ENCODE data around the gene PPP2R5E. TPM values are rescaled to one million over a fixed set of nuclear protein-coding genes. Genes with fewer than 3 reads are reported as not detected.

PPP2R5E gene
- total and polyA plus RNA-seq, 2 of the 8 experiments (the other 6 are each of a cell fraction or from before 2014, with no cell fraction given): 6.8 to 64.6 TPM

- TF ChIP-seq, protein P1, sequence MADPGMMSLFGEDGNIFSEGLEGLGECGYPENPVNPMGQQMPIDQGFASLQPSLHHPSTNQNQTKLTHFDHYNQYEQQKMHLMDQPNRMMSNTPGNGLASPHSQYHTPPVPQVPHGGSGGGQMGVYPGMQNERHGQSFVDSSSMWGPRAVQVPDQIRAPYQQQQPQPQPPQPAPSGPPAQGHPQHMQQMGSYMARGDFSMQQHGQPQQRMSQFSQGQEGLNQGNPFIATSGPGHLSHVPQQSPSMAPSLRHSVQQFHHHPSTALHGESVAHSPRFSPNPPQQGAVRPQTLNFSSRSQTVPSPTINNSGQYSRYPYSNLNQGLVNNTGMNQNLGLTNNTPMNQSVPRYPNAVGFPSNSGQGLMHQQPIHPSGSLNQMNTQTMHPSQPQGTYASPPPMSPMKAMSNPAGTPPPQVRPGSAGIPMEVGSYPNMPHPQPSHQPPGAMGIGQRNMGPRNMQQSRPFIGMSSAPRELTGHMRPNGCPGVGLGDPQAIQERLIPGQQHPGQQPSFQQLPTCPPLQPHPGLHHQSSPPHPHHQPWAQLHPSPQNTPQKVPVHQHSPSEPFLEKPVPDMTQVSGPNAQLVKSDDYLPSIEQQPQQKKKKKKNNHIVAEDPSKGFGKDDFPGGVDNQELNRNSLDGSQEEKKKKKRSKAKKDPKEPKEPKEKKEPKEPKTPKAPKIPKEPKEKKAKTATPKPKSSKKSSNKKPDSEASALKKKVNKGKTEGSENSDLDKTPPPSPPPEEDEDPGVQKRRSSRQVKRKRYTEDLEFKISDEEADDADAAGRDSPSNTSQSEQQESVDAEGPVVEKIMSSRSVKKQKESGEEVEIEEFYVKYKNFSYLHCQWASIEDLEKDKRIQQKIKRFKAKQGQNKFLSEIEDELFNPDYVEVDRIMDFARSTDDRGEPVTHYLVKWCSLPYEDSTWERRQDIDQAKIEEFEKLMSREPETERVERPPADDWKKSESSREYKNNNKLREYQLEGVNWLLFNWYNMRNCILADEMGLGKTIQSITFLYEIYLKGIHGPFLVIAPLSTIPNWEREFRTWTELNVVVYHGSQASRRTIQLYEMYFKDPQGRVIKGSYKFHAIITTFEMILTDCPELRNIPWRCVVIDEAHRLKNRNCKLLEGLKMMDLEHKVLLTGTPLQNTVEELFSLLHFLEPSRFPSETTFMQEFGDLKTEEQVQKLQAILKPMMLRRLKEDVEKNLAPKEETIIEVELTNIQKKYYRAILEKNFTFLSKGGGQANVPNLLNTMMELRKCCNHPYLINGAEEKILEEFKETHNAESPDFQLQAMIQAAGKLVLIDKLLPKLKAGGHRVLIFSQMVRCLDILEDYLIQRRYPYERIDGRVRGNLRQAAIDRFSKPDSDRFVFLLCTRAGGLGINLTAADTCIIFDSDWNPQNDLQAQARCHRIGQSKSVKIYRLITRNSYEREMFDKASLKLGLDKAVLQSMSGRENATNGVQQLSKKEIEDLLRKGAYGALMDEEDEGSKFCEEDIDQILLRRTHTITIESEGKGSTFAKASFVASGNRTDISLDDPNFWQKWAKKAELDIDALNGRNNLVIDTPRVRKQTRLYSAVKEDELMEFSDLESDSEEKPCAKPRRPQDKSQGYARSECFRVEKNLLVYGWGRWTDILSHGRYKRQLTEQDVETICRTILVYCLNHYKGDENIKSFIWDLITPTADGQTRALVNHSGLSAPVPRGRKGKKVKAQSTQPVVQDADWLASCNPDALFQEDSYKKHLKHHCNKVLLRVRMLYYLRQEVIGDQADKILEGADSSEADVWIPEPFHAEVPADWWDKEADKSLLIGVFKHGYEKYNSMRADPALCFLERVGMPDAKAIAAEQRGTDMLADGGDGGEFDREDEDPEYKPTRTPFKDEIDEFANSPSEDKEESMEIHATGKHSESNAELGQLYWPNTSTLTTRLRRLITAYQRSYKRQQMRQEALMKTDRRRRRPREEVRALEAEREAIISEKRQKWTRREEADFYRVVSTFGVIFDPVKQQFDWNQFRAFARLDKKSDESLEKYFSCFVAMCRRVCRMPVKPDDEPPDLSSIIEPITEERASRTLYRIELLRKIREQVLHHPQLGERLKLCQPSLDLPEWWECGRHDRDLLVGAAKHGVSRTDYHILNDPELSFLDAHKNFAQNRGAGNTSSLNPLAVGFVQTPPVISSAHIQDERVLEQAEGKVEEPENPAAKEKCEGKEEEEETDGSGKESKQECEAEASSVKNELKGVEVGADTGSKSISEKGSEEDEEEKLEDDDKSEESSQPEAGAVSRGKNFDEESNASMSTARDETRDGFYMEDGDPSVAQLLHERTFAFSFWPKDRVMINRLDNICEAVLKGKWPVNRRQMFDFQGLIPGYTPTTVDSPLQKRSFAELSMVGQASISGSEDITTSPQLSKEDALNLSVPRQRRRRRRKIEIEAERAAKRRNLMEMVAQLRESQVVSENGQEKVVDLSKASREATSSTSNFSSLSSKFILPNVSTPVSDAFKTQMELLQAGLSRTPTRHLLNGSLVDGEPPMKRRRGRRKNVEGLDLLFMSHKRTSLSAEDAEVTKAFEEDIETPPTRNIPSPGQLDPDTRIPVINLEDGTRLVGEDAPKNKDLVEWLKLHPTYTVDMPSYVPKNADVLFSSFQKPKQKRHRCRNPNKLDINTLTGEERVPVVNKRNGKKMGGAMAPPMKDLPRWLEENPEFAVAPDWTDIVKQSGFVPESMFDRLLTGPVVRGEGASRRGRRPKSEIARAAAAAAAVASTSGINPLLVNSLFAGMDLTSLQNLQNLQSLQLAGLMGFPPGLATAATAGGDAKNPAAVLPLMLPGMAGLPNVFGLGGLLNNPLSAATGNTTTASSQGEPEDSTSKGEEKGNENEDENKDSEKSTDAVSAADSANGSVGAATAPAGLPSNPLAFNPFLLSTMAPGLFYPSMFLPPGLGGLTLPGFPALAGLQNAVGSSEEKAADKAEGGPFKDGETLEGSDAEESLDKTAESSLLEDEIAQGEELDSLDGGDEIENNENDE (IDR thresholded peaks at IDR 0.05; ENCODE audit: insufficient replicate concordance, low read length): no peak
- no peak for TF ChIP-seq TCF12 (IDR thresholded peaks at IDR 0.05; ENCODE audit: low read depth, low read length)
- no peak for TF ChIP-seq BACH1 (IDR thresholded peaks at IDR 0.05; ENCODE audit: low read length)
- TF ChIP-seq SP2 (IDR thresholded peaks at IDR 0.05; ENCODE audit: low read length): no peak
- TF ChIP-seq SUZ12 (IDR thresholded peaks at IDR 0.05; ENCODE audit: low read length): no peak
- no peak for TF ChIP-seq SIN3A (conservative IDR thresholded peaks at IDR 0.05 in 1 of 2, IDR thresholded peaks at IDR 0.05 in 1 of 2; ENCODE audit: low read depth in 1 of 2, low read length in 2 of 2)
- no peak for TF ChIP-seq BRCA1 (IDR thresholded peaks at IDR 0.05; ENCODE audit: low read depth, low read length)
- no peak for TF ChIP-seq YY1 (IDR thresholded peaks at IDR 0.05; ENCODE audit: low read depth, low read length)
- no peak for TF ChIP-seq PHF8 (conservative IDR thresholded peaks at IDR 0.05; ENCODE audit: low read depth, low read length)
- no peak for TF ChIP-seq CBX8 (IDR thresholded peaks at IDR 0.05; ENCODE audit: borderline replicate concordance, low read depth, low read length)
Measured at GRCh38 chr14:63342371-63342770, 200.8 kb downstream of the PPP2R5E start (continued).

Data from H1 (cell line).